LNCaP clone FGC (cell line): Measurements from ENCODE around the gene CRYBB1.
A peak's percentile ranks its signal among the peaks of the same experiment; 100 is the strongest.

ENCODE experiments used
- DNase-seq: peaks from one replicate; pipeline ENCODE4 v3.0.0-alpha.2; 2011; ENCODE audit warnings: low read depth
- H3K4me3 ChIP-seq: 2 replicates; pipeline ENCODE4 v1.5.1; 2011; ENCODE audit warnings: mild to moderate bottlenecking, low read depth, low read length, control low read depth
- TF ChIP-seq, protein P1 (sequence below): IDR thresholded peaks from 2 replicates; pipeline ENCODE4 v1.5.1; 2012; ENCODE audit warnings: mild to moderate bottlenecking; ENCODE audit not compliant: control insufficient read depth, insufficient read depth; ENCODE audit errors: extremely low read depth

CRYBB1 gene

DNA sequence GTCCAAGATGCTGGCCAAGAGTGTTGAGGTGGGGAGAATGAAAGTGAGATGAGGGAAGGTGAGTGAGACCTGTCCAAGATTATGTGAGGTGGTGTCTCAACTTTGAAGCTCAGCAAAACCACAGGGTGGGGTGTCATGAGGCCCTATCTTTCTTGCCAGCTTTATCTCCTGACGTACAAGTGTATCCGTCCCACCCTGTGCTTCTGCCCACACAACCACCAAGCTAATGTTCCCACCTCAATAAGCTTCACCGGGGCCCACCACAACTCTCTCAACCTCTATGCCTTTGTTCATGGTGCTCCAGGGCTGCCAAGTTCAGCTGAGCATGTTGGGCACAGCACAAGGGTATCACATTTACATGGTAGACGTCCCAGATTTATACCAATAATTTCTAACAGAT, 20.8 kb downstream of the CRYBB1 start:
- DNase-seq, result no peak
- H3K4me3 ChIP-seq, result no peak overlapping the region
- TF ChIP-seq, protein P1, sequence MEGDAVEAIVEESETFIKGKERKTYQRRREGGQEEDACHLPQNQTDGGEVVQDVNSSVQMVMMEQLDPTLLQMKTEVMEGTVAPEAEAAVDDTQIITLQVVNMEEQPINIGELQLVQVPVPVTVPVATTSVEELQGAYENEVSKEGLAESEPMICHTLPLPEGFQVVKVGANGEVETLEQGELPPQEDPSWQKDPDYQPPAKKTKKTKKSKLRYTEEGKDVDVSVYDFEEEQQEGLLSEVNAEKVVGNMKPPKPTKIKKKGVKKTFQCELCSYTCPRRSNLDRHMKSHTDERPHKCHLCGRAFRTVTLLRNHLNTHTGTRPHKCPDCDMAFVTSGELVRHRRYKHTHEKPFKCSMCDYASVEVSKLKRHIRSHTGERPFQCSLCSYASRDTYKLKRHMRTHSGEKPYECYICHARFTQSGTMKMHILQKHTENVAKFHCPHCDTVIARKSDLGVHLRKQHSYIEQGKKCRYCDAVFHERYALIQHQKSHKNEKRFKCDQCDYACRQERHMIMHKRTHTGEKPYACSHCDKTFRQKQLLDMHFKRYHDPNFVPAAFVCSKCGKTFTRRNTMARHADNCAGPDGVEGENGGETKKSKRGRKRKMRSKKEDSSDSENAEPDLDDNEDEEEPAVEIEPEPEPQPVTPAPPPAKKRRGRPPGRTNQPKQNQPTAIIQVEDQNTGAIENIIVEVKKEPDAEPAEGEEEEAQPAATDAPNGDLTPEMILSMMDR, result no peak

DNA sequence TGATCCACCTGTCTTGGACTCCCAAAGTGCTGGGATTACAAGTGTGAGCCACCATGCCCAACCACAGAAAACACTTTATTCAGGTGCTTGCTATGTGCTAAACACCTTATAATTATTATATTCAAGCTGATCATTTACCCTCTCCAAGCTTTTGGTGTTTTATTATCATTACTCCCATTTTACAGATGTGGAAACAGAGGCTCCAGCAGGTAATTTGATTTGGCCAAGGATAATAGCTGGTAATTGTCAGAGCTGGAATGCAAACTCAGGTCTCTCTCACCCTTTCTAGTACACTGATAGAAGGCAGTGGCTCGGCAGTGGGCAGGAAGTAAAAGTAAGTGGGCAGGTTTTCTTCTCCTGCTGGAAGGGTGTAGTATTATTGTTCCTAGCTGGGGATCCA, 24.1 kb downstream of the CRYBB1 start:
- no peak for DNase-seq
- TF ChIP-seq, protein P1, result no peak
- no peak overlapping the region for H3K4me3 ChIP-seq

DNA sequence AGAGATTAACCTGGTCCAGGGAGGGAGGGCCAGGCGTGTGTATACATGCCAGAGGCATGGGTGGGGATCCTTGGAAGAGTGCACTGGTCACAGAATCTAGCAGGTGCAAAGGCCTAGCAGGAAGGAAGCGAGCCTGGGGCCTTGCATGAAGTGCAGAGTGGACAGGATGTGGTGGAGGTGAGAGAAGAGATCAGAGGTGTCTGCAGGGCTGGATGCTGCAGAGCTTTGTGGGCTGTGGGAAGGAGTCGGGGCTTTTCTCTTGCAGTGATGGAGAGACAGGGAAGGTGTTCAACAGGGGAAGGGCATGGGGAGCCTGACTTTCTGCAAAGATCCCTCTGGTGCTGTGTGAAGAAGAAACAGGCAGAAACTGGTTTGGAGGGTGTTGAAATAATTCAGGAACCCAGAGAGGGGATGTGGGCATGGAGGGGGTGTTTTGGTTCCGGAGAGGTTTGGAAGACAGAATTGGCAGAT, 25.4 kb downstream of the CRYBB1 start:
- no peak overlapping the region for H3K4me3 ChIP-seq
- TF ChIP-seq, protein P1, result no peak
- DNase-seq, result no peak

DNA sequence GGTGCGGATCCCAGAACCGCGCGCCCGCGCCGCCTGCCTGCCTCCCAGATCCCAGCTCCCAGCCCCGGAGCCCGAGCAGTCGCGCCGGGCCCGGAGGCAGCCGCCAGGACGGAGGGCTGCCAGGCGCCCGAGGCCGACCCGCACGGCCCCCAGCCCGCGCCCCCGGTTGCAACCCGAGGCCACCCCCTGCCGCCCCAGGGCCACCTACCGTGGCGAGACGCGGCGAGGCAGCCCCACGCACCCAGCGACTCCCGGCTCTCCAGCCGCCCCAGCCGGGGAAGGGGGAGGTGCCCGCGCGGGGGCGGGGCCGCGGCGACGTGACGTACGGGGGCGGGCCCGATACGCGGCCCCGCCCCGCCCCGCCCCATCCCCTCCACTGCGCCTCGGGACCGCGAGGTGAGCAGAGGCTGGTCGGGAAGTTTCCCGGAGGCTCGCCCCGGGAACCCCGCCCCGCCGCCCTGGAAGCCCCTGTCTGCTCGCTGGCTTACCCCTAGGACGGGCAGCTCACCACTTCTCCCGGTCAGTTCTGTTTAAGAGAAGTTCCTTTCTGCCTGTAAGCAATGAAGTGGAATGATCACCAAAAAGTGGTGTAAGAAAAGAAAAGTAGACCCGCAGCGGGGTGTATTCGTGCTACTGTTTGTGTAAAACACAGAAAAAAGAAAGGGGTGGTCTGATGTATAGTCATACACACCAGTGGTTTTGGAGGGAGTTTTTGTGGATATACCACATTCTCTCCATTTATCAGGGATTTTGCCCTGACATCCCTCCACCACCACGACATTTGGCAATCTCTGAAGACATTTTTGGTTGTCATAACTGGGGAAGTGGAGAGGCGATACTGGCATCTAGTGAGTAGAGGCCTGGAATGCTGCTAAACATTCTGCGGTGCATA, 27.7 kb downstream of the CRYBB1 start, which contains the start of gene TPST2:
Gene TPST2 (minus strand): TSS at position 288 of the 892 bp plus-strand sequence. CDS start 48,502 bp downstream, outside the sequence.
- peak within 1 kb of the TSS; percentile 78 for H3K4me3 ChIP-seq
- TF ChIP-seq, protein P1, result no peak
- DNase-seq, result no peak

DNA sequence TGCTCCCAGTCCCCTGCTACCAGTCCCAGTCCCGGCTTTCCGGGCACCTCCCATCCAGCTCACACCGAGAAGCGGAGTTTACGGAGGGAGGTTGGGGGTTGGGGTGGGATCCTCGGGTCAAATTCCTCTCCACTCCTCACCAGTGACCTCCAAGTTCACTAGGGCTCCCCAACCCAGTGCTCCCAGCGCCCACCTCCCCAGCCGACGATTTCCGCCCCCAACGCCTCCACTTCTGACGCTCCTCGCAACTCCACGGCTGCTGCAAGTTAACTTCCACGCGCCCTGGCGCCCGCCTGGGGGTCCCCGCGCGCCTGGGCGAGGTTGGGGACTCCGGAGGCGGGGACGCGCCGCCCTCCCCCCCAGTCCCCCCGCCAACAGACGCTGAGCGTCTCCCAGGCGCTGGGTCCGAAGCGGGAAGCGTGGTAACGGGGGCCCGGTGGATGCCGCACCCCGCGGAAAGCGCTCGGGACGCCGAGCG, 28.4 kb downstream of the CRYBB1 start:
- no peak for DNase-seq

DNA sequence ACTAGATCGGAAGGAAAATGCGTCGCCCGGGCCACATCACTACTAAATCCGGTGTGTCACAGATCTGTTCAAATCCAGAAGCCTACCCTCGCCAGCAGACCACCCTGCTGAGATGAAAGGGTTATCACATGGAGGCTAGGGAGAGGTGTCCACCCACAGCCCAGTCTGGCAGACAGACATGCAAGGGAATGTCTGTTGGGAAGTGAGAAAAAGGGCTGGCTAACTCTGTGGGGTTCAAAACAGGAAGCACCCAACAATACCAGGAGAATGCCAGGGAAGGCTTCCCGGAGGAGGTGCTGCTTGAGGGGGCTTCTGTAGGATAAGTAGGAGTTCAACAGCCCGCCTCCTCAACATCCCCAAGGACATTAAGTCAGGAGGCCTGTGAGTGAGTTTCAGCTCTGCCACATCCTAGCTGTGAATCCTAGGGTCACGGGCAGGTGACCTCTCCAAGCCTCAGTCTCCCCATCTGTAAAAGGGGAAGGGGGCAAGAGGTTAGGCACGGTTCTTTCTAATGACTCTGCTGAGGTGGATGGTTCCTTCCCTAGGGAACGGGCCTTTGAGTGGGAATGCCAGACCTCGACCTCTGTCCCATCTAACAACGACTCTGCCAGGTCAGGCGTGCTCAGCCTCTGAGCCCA, 29.0 kb downstream of the CRYBB1 start:
- TF ChIP-seq, protein P1, result no peak
- no peak for DNase-seq
- H3K4me3 ChIP-seq, result peak overlapping the region; percentile 78

More for the DNA sequence above, 28.4 kb downstream of the CRYBB1 start:
- TF ChIP-seq, protein P1, result no peak
- peak overlapping the region; percentile 78 for H3K4me3 ChIP-seq
